GM19395 (cell line): ENCODE measurements around the gene CR1.
A peak's percentile ranks its signal among the peaks of the same experiment; 100 is the strongest.
"Not testable (repeated sequence)": the region's sequence is repeated elsewhere in the genome, so short reads cannot be mapped to it uniquely, and the experiment has no call there.

Source experiments
- ATAC-seq: cut with Tn5 transposase; IDR thresholded peaks from one replicate; pipeline ENCODE4 v1.9.1; 2021; ENCODE audit warnings: mild to moderate bottlenecking, moderate library complexity; ENCODE audit not compliant: unreplicated experiment

CR1 gene

DNA sequence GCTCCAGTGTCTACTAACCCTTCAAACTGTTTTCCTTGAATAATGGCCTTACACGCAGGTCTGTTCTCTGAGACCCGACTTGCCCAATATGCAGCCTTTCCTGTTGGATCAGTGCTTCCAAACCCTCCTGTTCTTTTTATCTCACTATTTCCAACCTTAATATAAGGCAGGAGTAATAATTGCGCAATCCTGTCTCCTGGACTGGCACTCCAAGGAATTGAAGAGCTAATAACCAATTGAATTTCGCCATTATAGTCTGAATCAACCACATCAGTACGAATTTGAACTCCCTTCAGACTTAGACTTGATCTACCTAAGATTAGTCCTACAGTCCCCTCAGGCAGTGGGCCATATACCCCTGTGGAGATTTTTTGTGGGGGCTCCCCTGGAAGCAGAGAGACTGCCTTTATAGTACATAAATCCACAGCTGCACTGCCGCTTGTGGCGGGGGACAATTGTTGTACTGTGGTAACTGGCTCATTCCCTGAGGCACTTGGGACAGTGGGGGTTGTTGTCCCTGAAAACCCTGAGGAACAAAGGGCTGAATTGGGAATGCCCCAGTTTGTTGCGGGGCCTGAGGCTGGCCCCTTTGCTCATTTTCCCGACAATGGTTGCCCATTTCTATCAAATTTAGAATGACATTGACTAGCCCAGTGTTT lies 142.7 kb downstream of the CR1 start:
- ATAC-seq, result not testable (repeated sequence)

DNA sequence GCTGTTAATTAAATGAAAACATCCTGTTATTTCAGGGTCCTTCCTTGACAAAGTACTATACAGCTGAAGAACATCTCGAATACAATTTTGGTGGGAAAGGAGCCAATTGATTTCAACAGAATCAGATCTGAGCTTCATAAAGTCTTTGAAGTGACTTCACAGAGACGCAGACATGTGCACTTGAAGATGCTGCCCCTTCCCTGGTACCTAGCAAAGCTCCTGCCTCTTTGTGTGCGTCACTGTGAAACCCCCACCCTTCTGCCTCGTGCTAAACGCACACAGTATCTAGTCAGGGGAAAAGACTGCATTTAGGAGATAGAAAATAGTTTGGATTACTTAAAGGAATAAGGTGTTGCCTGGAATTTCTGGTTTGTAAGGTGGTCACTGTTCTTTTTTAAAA lies 143.4 kb downstream of the CR1 start:
- ATAC-seq, result not testable (repeated sequence)

DNA sequence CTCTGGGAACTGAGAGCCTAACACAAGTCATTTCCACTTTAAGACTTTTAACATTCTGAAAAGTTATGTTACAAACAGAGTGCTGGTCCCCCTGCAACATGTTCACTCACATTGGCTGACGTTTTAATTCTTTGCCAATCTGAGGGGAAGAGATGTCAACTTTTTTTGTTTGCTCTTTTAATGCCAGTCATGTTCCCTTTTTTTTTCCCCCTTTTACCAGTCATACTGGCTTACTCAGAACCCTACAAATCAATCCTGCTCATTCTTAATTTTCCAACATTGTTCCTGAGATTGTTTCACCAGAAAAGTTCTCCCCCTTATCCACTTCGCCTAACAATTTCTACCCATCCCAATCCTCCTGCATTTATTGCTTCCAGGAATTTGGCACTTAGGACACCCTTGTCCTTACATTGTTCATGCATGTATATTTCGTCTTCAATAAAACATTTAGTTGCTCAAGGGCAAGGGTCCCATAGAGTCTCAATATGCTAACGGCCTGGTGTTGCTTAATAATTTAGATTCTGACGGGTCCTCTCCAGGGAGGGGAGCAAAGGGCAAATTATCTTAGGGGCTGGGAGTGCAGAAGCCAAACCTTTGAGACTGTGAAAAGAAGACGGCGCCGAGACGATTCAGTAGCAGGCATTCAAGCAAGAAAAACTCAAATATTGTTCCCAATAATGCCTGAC lies 148.4 kb downstream of the CR1 start:
- ATAC-seq, result peak; percentile 26

DNA sequence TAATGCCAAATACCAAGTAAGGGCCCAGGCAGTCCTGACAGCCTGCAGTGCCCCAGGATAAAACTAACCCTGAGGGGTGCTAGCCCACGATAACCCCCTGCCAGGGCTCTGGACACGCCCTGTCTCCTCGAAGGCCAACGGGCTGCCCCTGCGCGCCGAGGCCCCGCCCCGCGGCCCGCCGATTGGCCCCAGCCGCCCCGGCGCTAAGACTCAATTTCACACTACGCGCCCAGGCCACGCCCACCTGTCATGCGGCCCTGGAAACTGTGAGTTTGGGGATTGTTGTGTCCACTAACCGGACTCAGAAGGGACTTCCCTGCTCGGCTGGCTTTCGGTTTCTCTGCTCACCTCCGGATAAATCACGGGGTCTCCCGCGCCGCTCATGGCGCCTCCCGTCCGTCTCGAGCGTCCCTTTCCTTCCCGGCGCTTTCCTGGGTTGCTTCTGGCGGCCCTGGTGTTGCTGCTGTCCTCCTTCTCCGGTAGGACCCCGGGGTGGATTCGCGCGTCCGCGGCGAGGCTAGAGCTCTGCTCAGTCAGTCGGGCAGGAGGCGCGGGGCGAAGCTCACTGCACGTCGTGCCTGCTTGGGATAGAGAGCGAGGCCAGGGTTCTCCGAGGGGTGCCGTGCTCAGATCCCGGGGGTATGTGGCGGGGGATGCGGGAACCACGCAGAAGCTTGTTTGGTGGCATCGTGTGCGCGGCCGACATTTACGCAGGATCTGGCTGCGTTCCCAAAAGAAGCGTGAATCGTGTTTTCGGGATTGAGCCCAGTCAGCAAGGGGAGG lies 149.1 kb downstream of the CR1 start, which contains the start of gene CR1L:
Gene CR1L (plus strand): TSS at position 282 of the 783 bp plus-strand sequence. CDS start 101 bp downstream, at position 383.
- ATAC-seq, result peak; percentile 90

DNA sequence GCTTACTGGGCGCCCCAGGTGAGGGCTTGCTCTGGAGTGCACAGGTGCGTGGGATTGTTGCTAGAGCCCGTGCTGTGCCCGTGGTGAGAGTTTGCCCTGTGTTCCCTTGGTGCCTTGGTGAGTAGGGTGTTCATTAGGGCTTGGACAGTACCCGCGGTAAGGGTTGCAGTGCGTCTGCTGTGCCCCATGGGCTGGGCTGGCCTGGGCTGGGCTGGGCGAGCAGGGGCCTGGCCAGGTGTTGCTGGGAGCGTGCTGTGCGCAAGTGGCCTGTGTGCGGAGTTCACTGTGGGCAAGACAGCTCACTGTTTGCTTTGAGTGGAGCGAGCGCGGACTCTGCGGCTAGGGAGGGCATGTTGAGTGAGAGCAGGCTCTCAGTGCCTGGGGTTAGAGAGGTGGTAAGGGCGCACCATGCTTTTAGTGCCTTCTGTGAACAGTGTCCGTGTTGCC lies 149.7 kb downstream of the CR1 start:
- ATAC-seq, result no peak

DNA sequence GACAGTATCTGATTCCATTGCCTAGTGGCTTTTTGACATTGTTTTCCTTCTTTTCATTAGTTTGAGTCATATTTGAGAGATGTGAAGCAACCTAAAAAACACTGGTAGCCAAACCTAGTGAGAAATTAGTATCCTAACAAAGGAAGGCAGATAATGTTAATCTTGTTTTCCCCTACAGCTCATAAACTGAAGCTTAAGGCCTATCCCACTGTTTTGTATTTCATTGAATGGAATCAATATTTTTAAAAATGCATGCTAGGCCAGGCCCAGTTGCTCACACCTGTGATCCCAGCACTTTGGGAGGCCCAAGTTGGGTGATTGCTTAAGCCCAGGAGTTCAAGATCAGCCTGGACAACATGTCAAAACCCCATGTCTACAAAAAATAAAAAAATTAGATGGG lies 150.2 kb downstream of the CR1 start:
- ATAC-seq, result no peak

DNA sequence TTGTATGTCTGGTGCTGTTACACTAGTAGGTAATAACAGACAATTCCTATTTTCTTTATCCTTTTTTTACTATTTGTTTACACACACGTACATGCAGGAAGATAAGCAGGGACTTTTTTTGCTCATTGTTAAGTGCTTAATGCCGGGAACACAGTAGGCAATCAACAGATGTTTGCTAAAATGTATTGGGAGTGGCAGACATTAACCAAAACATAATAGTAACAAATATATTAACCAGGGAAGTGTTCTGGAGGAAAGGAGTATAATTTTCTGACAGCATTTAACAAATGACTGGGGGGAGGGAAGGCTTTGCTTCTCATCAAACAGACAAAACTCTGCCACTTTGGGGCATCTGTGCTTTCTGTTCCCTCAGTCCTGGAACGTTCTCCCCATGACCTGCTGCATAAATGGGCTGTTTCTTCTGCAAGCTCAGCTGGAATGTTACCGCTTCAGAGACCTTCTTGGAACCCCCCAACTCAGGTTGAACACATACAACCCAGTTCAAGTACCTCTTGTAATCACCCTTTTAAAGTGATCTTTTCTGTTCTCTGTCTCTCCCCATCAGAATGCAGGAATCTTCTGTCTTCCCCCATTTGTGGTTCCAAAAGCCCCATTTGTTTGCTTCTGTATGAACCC lies 151.1 kb downstream of the CR1 start:
- no peak for ATAC-seq

DNA sequence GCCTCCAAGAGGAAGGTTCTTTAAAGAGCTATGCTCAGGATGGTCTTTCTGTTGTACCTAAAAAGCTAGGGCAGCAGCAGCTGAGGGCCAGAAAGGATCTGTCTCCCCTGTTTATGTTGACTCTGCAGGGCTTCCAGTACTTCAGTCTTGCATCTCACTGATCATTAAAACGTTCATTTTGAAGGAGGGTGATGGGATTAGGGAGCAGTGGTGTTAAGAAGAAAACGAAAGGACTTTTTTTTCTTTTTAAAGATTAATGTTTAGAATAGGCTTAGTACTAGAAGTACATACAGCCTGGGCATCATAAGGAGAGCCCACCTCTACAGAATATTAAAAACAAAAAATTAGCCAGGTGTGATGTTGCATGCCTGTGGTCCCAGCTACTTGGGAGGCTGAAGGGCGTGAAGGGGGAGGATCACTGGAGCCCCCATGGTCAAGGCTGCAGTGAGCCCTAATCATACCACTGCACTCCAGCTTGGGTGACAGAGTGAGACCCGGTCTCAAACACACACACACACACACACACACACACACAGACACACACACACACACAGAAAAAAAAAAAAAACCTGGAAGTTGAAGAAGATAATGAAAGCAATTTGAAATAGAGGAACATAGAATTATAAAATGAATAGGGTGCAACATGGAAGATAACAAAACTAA lies 151.8 kb downstream of the CR1 start:
- no peak for ATAC-seq

DNA sequence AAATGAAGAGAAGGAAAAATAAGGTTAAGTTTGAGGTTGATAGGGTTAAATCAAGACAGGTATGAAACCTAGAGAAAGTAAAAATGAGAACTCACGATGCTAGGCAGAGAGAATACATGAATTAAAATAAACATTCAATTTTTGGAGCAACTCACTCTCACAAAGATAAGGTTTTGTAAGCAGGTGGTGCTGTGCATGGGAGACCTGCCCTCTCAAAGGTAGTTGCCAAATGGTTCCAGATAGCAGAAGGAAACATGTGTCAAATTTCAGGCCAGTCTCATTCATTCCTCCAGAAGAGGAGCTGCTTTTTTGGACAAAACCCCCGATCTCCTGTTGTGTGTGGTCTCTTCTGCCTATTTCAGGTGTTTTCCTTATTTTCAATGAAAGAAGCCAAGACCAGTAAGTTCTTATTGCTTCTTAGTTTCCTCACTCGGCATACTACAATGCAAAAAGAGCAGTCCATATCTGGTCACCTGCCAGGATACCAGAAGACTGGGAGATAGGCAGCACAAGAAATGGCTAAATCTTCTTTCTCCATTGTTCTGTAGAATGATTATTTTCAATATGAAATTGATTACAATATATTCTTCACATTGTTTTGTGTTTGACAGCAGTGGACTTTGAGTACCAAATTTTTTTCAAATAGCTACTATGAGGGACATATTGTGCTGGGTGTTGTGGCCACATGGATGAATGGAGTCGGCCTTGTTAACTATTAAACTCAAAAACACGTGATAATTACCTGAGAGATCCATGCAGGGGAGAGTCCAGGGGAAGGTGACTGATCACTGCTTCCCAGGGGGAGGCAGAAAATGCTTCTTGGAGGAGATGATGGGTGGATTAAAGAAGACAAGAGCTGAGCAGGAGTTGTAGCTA lies 152.6 kb downstream of the CR1 start:
- no peak for ATAC-seq

DNA sequence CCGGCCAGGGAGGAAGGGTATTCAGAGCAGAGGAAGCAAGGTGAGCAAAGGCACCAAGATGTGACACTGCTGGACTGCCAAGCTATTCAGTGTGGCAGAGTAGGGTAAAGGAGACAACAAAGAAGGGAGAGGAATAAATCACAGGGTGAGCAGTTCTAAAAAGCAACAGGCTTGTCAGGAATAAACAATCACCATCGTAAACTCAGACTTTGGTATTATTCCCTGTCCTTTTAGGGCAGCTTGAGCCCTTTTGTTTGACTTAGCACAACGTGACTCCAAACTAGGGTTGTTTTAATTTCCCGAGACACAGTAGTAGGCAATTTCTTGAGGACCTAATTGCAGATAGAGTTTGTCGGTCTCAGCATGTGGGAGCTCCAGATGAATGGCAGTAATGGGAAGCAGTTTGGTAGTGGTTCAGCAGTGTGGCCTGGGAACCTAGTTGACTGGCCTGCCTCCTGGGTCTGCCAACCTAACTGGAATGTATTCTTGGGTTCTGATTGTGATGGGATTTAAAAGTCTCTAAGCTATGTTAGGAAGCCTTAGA lies 153.3 kb downstream of the CR1 start:
- no peak for ATAC-seq

DNA sequence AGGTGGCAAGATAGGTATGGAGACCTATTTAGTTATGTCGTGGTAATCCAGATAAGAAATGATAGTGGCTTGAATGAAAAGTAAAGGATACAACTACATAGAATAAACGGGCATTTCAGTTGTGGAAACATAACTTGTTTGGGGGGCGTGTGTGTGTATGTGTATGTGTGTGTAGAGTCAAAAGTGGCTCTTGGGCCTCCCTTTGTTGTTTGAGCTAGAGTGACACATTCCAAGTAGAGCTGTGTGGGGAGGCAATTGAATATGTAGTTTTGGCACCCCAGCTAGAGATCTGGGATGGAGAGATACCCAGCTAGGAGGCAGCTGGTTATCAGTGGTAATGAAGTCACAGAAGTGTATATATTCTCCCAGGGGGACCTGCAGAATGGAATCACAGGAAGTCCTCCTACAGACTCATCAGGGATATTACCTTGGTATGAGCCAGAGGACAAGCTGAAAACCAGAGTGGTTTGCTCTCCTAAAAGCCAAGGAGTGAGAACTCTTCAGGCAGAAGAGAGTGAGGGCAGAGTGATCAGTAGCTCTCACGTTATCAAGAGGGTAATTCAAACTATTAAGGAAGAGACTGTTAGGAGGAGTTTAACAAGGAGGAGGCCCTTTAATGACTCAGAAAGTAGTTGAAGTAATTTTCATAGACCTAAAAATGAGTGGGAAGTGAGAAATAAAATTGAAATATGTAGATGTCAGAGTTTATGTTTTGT lies 154.1 kb downstream of the CR1 start:
- peak; percentile 43 for ATAC-seq

DNA sequence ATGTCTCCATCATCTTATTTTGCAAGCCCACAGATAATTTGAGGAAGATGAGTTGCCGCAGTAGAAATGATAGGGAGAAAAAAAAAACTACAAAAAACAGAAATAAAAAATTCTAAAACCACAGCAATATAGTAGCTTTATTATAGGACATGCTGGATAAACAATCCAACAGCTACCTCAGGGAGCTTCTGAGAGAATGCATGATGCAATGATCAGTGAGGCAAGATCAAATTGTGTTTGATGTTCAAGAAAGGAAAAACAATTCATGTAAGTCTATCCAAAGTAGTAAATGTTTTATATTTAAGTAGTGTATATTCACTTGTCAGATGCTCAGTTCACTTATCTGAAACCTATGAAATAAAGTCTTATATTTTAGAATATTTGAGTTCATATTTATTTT lies 155.6 kb downstream of the CR1 start:
- no peak for ATAC-seq

DNA sequence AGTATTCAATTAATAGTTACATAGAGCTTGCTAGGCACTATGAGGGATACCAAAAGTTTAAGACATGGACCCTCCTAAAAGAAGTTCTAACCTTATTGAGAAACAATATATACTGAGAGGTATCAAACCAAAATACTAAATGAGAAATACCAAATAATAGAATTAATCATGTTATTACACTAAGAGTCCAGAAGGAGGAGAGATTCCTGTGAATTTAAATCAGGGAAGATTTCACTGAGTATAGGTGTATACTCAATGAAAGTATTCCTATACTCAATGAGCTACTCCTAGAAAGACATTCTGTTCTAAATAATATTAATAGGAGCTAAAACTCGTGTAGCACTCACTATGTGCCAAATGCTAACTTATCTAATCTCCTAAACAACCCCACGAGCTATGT lies 158.4 kb downstream of the CR1 start:
- no peak for ATAC-seq

DNA sequence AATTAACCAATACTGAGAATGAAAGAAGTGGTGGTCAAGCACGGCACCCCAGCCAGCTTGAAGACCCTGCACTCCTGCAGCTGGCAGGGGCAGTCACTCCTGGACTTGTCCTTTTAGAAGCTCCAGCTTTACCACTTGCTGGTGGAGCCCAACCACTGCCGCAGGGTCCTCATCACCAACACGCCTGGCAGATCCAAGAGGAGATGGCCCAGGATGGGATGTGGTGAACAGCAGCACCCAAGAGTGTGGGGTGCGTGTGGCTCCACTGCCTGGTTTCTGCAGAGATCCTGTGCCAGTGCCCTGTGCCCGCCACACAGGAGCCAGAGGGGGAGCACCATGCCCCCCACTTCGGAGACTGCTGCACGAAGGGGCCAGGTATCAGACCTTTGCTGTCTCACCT lies 162.5 kb downstream of the CR1 start:
- ATAC-seq, result no peak

DNA sequence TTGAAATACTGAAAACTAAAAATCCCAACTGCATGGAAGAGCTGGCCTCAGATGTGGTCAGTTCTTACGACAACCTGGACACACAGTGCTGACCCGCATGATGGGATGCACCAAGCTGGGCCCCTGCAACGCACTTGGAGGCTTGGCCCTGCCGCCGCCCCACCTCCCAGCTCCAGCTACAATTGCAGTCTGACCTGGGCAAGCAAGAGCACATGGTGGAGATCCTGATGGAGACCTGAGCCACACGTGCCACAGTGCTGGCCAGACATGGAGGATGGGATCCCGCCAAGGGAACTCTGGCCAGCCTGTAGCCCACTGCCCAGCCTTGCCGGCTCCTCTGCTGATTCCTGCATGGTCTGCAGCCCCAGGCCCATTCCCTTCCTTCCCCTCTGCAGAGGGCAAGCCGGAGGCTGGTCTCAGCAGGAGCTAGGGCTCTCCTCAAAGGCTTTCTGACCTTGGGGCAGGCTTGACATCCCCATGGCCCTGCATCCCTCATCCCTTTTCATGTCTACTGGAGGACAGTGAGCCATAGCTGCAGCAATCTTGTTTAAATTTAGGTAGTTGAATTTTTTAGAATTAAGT lies 163.0 kb downstream of the CR1 start:
- no peak for ATAC-seq

DNA sequence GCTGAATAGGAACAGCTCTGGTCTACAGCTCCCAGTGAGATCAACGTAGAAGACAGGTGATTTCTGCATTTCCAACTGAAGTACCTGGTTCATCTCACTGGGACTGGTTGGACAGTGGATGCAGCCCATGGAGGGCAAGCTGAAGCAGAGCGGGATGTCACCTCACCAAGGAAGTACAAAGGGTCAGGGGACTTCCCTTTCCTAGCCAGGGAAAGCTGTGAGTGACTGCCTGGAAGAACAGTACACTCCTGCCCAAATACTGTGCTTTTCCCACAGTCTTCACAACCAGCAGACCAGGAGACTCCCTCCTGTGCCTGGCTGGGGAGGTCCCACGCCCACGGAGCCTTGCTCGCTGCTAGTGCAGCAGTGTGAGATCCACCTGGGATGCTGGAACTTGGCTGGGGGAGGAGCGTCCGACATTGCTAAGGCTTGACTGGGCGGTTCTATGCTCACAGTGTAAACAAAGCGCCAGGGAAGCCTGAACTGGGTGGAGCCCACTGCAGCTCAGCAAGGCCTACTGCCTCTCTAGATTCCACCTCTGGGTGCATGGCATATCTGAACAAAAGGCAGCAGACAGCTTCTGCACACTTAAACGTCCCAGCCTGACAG lies 163.7 kb downstream of the CR1 start:
- ATAC-seq, result no peak

DNA sequence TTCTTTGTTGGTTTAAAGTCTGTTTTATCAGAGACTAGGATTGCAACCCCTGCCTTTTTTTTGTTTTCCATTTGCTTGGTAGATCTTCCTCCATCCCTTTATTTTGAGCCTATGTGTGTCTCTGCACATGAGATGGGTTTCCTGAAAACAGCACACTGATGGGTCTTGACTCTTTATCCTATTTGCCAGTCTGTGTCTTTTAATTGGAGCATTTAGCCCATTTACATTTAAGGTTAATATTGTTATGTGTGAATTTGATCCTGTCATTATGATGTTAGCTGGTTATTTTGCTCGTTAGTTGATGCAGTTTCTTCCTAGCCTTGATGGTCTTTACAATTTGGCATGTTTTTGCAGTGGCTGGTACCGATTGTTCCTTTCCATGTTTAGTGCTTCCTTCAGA lies 165.5 kb downstream of the CR1 start:
- ATAC-seq, result not testable (repeated sequence)

DNA sequence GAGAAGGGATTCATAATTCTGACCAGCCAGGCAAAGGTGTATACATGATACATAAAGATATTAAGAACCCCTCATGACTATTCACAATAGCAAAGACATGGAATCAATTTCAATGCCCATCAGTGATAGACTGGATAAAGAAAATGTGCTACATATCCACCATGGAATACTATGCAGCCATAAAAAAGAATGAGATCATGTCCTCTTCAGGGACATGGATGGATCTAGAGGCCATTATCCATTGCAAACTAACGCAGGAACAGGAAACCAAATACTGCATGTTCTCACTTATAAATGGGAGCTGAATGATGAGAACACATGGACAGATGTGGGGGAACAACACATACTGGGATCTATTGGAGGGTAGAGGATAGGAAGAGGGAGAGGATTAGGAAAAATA lies 170.4 kb downstream of the CR1 start:
- no peak for ATAC-seq
